NT2/D1 (cell line): ENCODE data around the gene GPR132.

Experiments
- YY1 ChIP-seq: IDR thresholded peaks from 2 replicates; pipeline ENCODE4 v1.6.1; 2011; ENCODE audit not compliant: insufficient read length, insufficient read depth
- ZNF274 ChIP-seq: IDR thresholded peaks from 2 replicates; pipeline ENCODE4 v1.6.1; 2011; ENCODE audit warnings: mild to moderate bottlenecking, low read depth, low read length

DNA sequence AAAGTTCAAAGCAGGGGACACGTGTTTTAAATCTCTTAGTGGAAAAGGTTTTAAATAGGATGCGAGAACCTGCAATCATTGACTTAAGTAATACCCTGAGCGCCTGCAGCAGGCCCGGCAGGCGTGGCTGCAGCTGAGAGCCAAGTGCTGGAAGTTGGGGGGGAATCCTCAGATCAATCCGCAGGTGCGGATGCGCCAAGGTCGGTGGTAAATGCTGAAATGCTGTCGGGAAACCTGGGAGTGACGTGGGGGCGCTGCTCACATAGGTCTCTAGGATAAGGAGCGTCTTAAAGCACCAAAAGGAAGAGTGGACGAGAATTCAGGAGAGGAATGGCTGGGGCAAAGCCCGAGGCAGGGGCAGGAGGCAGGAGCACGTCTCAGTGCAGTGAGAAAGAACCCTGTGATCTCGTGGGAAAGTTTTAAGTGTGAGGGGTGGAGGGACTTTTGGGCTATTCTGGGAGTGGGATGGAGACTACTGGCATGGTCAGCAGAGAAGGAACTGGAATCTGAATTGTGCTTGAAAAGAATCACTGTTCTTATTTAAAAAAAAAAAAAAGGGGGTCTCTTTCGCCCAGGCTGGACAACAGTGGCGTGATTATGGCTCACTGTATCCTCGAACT, 43.5 kb downstream of the GPR132 start:
- TF ChIP-seq ZNF274 (no peak), YY1 (no peak)
